HL-60 (cell line): ENCODE data around the gene UBE2E3.

Experiments used
- DNase-seq, 2 experiments: peaks; one replicate each; pipeline ENCODE4 v3.0.0-alpha.2; 2010 to 2020; ENCODE audit warnings: low read depth in 1 of 2, low spot score in 1 of 2
- H3K27ac ChIP-seq: fragments of 250-450 bp; sonication (Bioruptor Pico); replicated peaks from 2 replicates; pipeline ENCODE4 v1.5.1; 2020; ENCODE audit warnings: mild to moderate bottlenecking, moderate library complexity
- H3K27me3 ChIP-seq: fragments of 250-450 bp; sonication (Bioruptor Pico); 2 replicates; pipeline ENCODE4 v1.5.1; 2021; ENCODE audit warnings: mild to moderate bottlenecking, moderate library complexity; ENCODE audit not compliant: insufficient read depth, poor library complexity, severe bottlenecking
- H3K4me3 ChIP-seq: replicated peaks from 2 replicates; pipeline ENCODE4 v1.5.1; 2011; ENCODE audit warnings: mild to moderate bottlenecking, control low read depth, low read length; ENCODE audit not compliant: insufficient read depth
- CTCF ChIP-seq: IDR thresholded peaks from one replicate; pipeline ENCODE4 v1.5.1; 2011; ENCODE audit warnings: low read length, control low read depth, inconsistent platforms; ENCODE audit not compliant: insufficient read depth
- GABPA ChIP-seq: IDR thresholded peaks from 2 replicates; pipeline ENCODE4 v1.6.1; 2012; ENCODE audit warnings: low read depth
- POLR2AphosphoS5 ChIP-seq: IDR thresholded peaks from 2 replicates; pipeline ENCODE4 v1.6.1; 2012; ENCODE audit warnings: low read depth
- REST ChIP-seq: IDR thresholded peaks from 2 replicates; pipeline ENCODE4 v1.6.1; 2012; ENCODE audit warnings: low read depth; ENCODE audit not compliant: insufficient replicate concordance
- SPI1 ChIP-seq: IDR thresholded peaks from 2 replicates; pipeline ENCODE4 v1.6.1; 2012; ENCODE audit warnings: low read depth, mild to moderate bottlenecking, borderline replicate concordance

UBE2E3 gene

DNA sequence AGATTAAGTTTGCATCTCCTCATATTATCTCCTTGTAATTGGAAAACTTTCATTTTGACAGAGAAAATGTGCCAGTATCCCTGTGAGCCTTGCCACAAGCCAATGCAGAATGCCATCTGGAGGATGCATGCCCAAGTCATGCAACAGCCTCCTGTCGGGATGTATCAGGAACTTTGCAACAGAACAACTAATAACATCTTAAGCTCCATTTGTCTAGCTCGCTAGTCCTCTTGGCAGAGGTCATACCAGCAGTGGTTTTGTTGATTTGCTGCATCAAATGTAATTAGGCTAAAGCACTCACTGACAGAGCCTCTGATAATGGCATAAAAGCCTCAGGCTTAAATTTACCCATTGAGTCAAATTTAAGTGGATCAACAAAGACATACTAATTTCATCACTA is 125.8 kb downstream of the UBE2E3 start:
- Histone ChIP-seq H3K27ac (no peak overlapping the region), H3K27me3 (no peaks in the 10 kb centered on the region), H3K4me3 (no peak overlapping the region)
- DNase-seq, result no peak
- TF ChIP-seq GABPA (no peak), SPI1 (no peak), POLR2AphosphoS5 (no peak), CTCF (no peak), REST (no peak)

DNA sequence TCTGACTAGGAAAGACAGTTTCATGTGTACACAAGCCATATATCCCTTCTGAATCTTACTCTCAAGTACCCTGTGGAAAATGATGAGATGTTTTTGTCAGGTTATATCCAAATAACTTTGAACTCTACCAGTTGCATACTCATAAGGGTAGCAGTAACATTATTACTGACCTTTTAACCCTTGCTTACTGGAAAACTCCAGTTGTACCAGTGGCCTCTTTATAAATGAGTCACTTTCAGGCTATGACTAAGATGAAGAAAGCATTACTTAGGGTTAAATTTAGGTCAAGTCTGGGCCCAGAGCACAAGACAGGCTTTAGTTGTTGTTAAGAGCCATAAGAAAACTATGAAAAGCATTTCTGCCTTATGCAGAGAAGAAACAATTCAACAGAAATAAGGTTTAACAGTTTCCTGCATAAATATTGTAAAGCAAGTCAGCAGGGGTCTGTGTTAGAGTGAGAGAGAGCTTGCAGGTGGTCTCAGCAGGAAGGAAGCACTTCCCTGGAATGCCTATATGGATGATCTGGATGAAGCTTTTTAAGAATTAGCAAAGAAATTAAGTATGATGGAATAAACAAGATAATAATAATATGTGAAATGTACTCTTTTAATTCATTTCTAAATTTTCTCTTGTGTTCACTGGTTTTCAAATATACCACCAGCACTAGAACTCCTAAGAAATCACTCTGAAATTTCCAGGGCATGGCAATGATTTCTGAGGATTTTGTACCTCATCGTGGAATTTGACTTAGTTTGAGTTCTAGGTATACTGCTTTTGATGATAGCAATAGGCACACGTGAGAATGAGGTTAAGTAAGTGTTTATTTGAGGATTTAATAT is 126.6 kb downstream of the UBE2E3 start:
- no peak overlapping the region for H3K27ac ChIP-seq
- DNase-seq, result peak in 1 of 2 experiments; percentile 54

GRCh38 chr2:181107628-181107945 is 127.2 kb downstream of the UBE2E3 start:
- Histone ChIP-seq H3K4me3 (no peak overlapping the region), H3K27me3 (no peaks in the 10 kb centered on the region), H3K27ac (no peak overlapping the region)
- no peak for DNase-seq
- no peak for TF ChIP-seq POLR2AphosphoS5
- TF ChIP-seq GABPA, result no peak
- TF ChIP-seq CTCF, result no peak
- no peak for TF ChIP-seq REST
- no peak for TF ChIP-seq SPI1

More for the DNA sequence above, 126.6 kb downstream of the UBE2E3 start:
- no peak overlapping the region for H3K4me3 ChIP-seq
- no peak for TF ChIP-seq GABPA
- TF ChIP-seq REST, result no peak
- no peak for TF ChIP-seq SPI1
- no peak for TF ChIP-seq POLR2AphosphoS5
- H3K27me3 ChIP-seq, result no peaks in the 10 kb centered on the region
